Measurements from ENCODE around the gene BCL3. TPM values are rescaled to one million over a fixed set of nuclear protein-coding genes. Genes with fewer than 3 reads are reported as not detected.

BCL3 gene
- total RNA-seq, 1 experiment from 2014 or later: 37.9 TPM

DNA sequence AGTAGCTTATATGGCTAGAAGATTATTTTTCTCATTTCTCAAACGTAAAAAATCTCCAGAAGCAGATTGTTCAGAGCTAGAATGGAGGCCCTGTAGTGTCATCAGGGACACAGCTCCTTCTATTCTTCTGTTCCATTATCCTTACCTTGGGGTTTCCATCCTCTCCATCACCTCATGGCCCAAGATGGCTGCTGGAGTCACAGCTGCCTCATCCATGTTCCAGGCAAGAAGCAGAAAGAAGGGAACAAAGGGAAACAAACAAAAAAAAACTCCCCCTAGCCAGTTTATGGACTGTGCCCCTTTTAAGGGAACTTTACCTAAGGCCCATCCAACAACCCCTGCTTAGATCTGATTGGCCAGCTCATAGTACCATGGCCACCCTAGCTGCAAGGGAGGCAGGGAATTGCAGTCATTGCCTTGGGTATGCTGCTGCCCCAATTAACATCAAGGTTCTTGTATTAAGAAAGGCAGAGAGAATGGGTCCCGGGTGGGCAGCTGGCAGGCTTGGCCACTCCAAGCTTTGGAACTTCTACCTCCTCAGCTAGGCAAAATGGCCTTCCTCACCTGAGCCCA, 33.8 kb upstream of the BCL3 start:
- ChIA-PET RAD21 (ENCODE audit: low non-redundant PET in 1 of 2, low total read pairs in 2 of 2, uncharacterized antibody in 2 of 2, unreplicated experiment in 2 of 2) (interaction anchor here in 1 of 2 experiments (0.7 kb wide), 1 partner anchor 26 kb away, joined by 3 read pairs; no protein-coding TSS in a partner anchor), CTCF (interaction anchor here (1.2 to 1.6 kb wide), 2 partner anchors 9 to 144 kb away, joined by 3 to 7 read pairs; no protein-coding TSS in a partner anchor), POLR2A (no interaction called here)
- Histone ChIP-seq H3K36me3 (ENCODE audit: control insufficient read depth in 1 of 2, insufficient read depth in 2 of 2, low read length in 2 of 2) (no peaks in the 10 kb centered on the region), H3K4me3 (replicated peaks in 1 of 2; ENCODE audit: low read depth in 1 of 2, low read length in 2 of 2) (no peak overlapping the region), H4K20me1 (ENCODE audit: insufficient read depth) (no peaks in the 10 kb centered on the region), H3K9me3 (ENCODE audit: control insufficient read depth in 1 of 2, insufficient read depth in 1 of 2, low read depth in 1 of 2, low read length in 2 of 2) (peaks cover 0 to 9% of the 10 kb centered on the region in 2 experiments; a peak in 1 of 4 replicates), H3K27ac (ENCODE audit: low read depth, low read length) (no peak overlapping the region), H3K27me3 (ENCODE audit: insufficient read depth, low read length) (no peaks in the 10 kb centered on the region), H3K4me1 (ENCODE audit: control insufficient read depth in 1 of 2, insufficient read depth in 2 of 2, low read length in 2 of 2) (peaks cover 15 to 22% of the 10 kb centered on the region in 2 experiments), H3K9ac (ENCODE audit: low read length) (no peak overlapping the region), H3K4me2 (ENCODE audit: low read length) (no peak overlapping the region), H2AFZ (ENCODE audit: low read depth, low read length, poor library complexity, severe bottlenecking) (no peak overlapping the region), H3K9me2 (ENCODE audit: insufficient read depth) (no peaks in the 10 kb centered on the region), H3K79me2 (ENCODE audit: insufficient read depth, low read length) (no peaks in the 10 kb centered on the region)
- ATAC-seq (no peak), DNase-seq (ENCODE audit: low read depth, low spot score) (no peak)
- intact Hi-C loops (cut with micrococcal nuclease): no loop called here
- TF ChIP-seq CBX3 (IDR thresholded peaks at IDR 0.05; ENCODE audit: low read depth): peak; percentile 55; the same call in 1 of the 2 replicates
- no peak for TF ChIP-seq RAD21 (IDR thresholded peaks at IDR 0.05; ENCODE audit: low read depth)
- no TSS peak for BruUV-seq (replicated peaks)

DNA sequence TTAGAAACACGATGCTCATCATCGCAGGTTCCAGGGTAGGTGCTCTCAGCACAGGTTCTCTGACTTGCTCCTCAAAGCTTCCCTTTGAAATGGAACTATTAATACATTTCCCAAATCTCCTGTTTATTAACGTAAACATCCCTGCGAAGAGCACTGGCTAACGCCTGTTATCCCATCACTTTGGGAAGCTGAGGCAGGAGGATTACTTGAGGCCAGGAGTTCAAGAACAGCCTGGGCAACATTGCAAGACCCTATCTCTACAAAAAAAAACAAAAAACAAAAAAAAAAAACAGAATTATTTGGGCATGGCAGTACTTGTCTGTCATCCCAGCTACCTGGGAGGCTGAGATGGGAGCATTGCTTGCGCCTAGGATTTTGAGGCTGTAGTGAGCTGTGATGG, 30.9 kb upstream of the BCL3 start:
- no peak overlapping the region for H2AFZ ChIP-seq (ENCODE audit: low read depth, low read length, poor library complexity, severe bottlenecking)
- H3K27me3 ChIP-seq (ENCODE audit: insufficient read depth, low read length): no peaks in the 10 kb centered on the region
- H3K4me1 ChIP-seq (ENCODE audit: control insufficient read depth in 1 of 2, insufficient read depth in 2 of 2, low read length in 2 of 2): peaks cover 31 to 32% of the 10 kb centered on the region in 2 experiments
- CTCF ChIA-PET: interaction anchor here (0.7 to 3.0 kb wide), 5 partner anchors 28 to 147 kb away, joined by 3 to 15 read pairs (median 4); no protein-coding TSS in a partner anchor
- DNase-seq (ENCODE audit: low read depth, low spot score) (no peak), ATAC-seq (no peak)
- intact Hi-C loops (cut with micrococcal nuclease): no loop called here
- H3K9me3 ChIP-seq (ENCODE audit: control insufficient read depth in 1 of 2, insufficient read depth in 1 of 2, low read depth in 1 of 2, low read length in 2 of 2): peaks cover 0 to 9% of the 10 kb centered on the region in 2 experiments; a peak in 1 of 4 replicates
- POLR2A ChIA-PET: no interaction called here
- no TSS peak for BruUV-seq (replicated peaks)
- TF ChIP-seq SIN3A (IDR thresholded peaks at IDR 0.05; ENCODE audit: low read depth) (no peak), ELF1 (IDR thresholded peaks at IDR 0.05; ENCODE audit: borderline replicate concordance, low read depth) (no peak), JUND (IDR thresholded peaks at IDR 0.05) (no peak), EGR1 (IDR thresholded peaks at IDR 0.05; ENCODE audit: low read depth) (no peak), SRF (IDR thresholded peaks at IDR 0.05; ENCODE audit: low read depth) (no peak), TCF7L2 (IDR thresholded peaks at IDR 0.05; ENCODE audit: borderline replicate concordance, extremely low read depth, insufficient read depth, insufficient read length) (no peak), EZH2phosphoT487 (IDR thresholded peaks at IDR 0.05; ENCODE audit: borderline replicate concordance) (no peak), SP1 (IDR thresholded peaks at IDR 0.05; ENCODE audit: low read depth) (no peak), CBX3 (IDR thresholded peaks at IDR 0.05; ENCODE audit: low read depth) (no peak), RAD21 (IDR thresholded peaks at IDR 0.05; ENCODE audit: low read depth) (no peak), POLR2AphosphoS5 (IDR thresholded peaks at IDR 0.05; ENCODE audit: low read depth, low read length) (no peak)
- TF ChIP-seq, protein P1, sequence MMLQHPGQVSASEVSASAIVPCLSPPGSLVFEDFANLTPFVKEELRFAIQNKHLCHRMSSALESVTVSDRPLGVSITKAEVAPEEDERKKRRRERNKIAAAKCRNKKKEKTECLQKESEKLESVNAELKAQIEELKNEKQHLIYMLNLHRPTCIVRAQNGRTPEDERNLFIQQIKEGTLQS (IDR thresholded peaks at IDR 0.05): no peak
- no peak overlapping the region for H3K4me3 ChIP-seq (replicated peaks in 1 of 2; ENCODE audit: low read depth in 1 of 2, low read length in 2 of 2)
- RAD21 ChIA-PET (ENCODE audit: low non-redundant PET in 1 of 2, low total read pairs in 2 of 2, uncharacterized antibody in 2 of 2, unreplicated experiment in 2 of 2): interaction anchor here in 1 of 2 experiments (0.7 kb wide), 1 partner anchor 26 kb away, joined by 3 read pairs; no protein-coding TSS in a partner anchor
- H3K9ac ChIP-seq (ENCODE audit: low read length): no peak overlapping the region
- H3K9me2 ChIP-seq (ENCODE audit: insufficient read depth): no peaks in the 10 kb centered on the region
- H3K79me2 ChIP-seq (ENCODE audit: insufficient read depth, low read length): no peaks in the 10 kb centered on the region
- no peak overlapping the region for H3K27ac ChIP-seq (ENCODE audit: low read depth, low read length)
- H3K4me2 ChIP-seq (ENCODE audit: low read length): no peak overlapping the region
- no peaks in the 10 kb centered on the region for H3K36me3 ChIP-seq (ENCODE audit: control insufficient read depth in 1 of 2, insufficient read depth in 2 of 2, low read length in 2 of 2)
- no peaks in the 10 kb centered on the region for H4K20me1 ChIP-seq (ENCODE audit: insufficient read depth)
